Measurements from ENCODE around the gene STON2.

The STON2 gene

GRCh38 chr14:81418057-81418790 lies 18.1 kb upstream of the STON2 start:
- DNase-seq = no peak

GRCh38 chr14:81416981-81417380 lies 16.9 kb upstream of the STON2 start:
- DNase-seq = no peak

- DNase-seq = peak in 1 of 2 donors; percentile 37
Measured at GRCh38 chr14:81416194-81416952, 16.2 kb upstream of the STON2 start.

- DNase-seq = no peak
Measured at GRCh38 chr14:81415781-81416180, 15.7 kb upstream of the STON2 start.

GRCh38 chr14:81414123-81414522 lies 14.0 kb upstream of the STON2 start:
- no peak for DNase-seq

GRCh38 chr14:81412779-81413178 lies 12.7 kb upstream of the STON2 start:
- DNase-seq = no peak

- no peak for DNase-seq
Measured at GRCh38 chr14:81408595-81408994, 8.5 kb upstream of the STON2 start.

GRCh38 chr14:81406863-81407262 lies 6.7 kb upstream of the STON2 start:
- DNase-seq = no peak

- DNase-seq = no peak
Measured at GRCh38 chr14:81402123-81402495, 2.0 kb upstream of the STON2 start.

- DNase-seq = no peak
Measured at GRCh38 chr14:81401420-81402122, 1.4 kb upstream of the STON2 start.

- peak in 1 of 2 donors; percentile 25 for DNase-seq
Measured at GRCh38 chr14:81400852-81401251, 728 bp upstream of the STON2 start.

- DNase-seq = no peak
Measured at GRCh38 chr14:81398196-81398891, 1.8 kb downstream of the STON2 start.

GRCh38 chr14:81396113-81396512 lies 4.0 kb downstream of the STON2 start:
- no peak for DNase-seq

- no peak for DNase-seq
Measured at GRCh38 chr14:81394739-81395138, 5.4 kb downstream of the STON2 start.

- DNase-seq = no peak
Measured at GRCh38 chr14:81392976-81393643, 7.0 kb downstream of the STON2 start.

- no peak for DNase-seq
Measured at GRCh38 chr14:81392052-81392451, 8.1 kb downstream of the STON2 start.

GRCh38 chr14:81390696-81391095 lies 9.4 kb downstream of the STON2 start:
- no peak for DNase-seq

GRCh38 chr14:81388336-81388735 lies 11.8 kb downstream of the STON2 start:
- no peak for DNase-seq

GRCh38 chr14:81386290-81386745 lies 13.8 kb downstream of the STON2 start:
- DNase-seq = no peak

- DNase-seq = no peak
Measured at GRCh38 chr14:81385886-81386285, 14.2 kb downstream of the STON2 start.

- no peak for DNase-seq
Measured at GRCh38 chr14:81385419-81385818, 14.7 kb downstream of the STON2 start.

- no peak for DNase-seq
Measured at GRCh38 chr14:81384900-81385299, 15.2 kb downstream of the STON2 start.

Data from CD4-positive, alpha-beta T cell treated with Interleukin-4 for 1 hour (primary cell).